Stimulated activated CD4-positive, alpha-beta T cell treated with anti-CD3 and anti-CD28 coated beads, TNF-alpha, amount 100 ng/mL, for 48 hours (primary cell): ENCODE measurements around the gene KCNK4.
A peak's percentile ranks its signal among the peaks of the same experiment; 100 is the strongest.

Experiments used
- DNase-seq, 3 donors: peaks; one replicate each; pipeline ENCODE4 v3.0.0-alpha.2; 2020; ENCODE audit warnings: low read depth in 3 of 3

KCNK4 gene

DNA sequence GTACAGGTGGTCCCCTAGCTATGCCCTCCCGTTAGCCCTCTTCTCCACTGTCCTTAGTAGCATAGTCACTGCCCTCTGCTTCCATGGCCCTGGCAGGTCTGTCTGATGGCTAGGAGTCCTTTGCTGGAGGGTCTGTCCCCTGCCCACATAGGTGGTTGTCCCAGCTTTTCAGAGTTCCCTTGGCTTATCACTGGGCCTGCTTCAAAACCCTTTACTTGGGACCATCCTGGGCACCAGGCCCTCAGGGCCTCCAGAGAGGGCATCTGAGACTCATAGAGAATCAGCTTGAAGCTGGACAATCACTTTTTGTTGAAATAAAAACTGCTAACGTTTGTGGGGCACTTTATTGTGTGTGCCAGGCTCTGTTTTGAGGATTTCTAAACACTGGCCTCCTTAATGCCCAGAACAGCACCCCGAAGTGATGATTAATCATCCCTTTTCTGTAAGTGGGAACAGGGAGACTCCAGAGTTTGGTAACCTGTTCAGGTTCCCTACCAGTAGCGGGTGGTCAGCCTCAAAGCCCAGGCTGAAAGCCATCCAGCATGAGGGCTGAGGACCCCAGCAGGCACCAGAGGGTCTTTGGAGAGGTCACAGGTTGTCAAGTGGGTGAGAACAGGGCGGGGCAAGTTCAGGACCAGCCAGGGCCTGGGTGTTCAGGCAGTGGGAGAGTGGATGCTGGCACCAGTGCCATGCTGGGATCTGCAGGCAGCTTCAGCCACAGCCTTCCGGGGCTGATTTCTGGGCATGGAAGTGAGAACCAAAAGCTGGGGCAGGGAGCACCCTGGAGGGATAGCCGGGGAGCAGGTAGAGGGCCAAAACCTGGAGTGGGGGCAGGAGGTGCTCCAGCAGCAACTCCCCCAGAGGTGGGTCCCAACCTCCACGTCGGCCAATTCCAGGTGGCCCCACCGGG, 495 bp upstream of the KCNK4 start:
- no peak for DNase-seq

- no peak for DNase-seq
Measured at GRCh38 chr11:64291752-64292459, 804 bp downstream of the KCNK4 start.

GRCh38 chr11:64292460-64293254, 1.6 kb downstream of the KCNK4 start:
- DNase-seq: no peak

GRCh38 chr11:64294774-64295173, 3.7 kb downstream of the KCNK4 start:
- DNase-seq: no peak

DNA sequence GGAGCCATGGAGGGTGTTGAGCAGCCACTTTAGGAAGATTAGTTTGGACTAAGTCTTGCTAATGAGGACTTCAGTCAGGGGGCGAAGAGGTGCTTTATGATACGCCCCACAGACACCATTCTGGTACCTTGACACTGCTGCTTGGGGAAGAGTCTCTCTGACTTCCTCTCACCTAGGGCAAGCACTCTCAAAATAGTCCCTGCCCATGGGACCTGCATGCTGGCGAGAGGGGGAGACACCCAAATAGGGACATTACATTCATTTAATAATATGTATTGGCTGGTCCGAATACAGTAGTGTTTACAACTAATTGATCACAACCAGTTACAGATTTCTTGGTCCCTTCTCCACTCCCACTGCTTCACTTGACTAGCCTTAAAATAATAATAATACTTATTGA, 4.7 kb downstream of the KCNK4 start:
- no peak for DNase-seq

DNA sequence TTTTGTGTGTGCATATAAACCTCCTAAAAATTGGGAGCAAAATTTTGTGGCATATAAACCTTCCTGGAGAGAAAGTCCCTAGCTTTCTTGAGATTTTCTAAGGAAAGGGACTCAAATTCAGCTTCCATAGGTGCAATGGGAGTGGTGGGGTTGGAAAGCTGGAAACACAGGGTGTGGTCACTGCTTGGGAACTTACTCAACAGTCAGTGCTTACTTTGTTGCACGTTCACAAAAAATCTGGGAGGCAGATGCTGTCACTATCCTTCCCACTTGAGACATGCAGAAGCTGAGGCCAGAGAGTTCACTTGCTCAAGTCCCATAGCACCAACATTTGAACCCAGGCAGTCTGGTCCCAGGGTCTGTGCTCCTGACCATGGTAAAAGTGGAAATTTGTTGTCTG, 5.1 kb downstream of the KCNK4 start:
- no peak for DNase-seq

DNA sequence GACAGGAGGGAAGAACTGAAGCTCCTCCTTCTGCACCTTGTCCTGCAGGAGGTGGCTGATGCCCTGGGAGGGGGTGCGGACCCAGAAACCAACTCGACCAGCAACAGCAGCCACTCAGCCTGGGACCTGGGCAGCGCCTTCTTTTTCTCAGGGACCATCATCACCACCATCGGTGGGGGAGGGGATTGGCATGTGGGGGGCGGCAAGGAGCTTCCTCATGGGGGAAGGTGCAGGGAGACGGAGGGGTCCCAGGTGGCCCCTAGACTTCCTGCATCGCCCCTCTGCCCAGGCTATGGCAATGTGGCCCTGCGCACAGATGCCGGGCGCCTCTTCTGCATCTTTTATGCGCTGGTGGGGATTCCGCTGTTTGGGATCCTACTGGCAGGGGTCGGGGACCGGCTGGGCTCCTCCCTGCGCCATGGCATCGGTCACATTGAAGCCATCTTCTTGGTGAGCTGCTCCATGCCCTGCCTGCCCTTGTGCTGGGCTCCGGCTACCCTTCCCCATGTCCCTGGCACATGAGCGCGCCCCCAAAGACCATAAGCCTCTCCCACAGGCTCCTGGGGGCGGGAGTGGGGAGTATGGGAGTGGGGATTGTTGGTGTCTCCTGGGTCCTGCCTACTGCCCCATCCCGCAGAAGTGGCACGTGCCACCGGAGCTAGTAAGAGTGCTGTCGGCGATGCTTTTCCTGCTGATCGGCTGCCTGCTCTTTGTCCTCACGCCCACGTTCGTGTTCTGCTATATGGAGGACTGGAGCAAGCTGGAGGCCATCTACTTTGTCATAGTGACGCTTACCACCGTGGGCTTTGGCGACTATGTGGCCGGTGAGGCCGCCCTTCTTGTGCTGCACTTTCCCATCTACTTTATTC, 6.0 kb downstream of the KCNK4 start:
- no peak for DNase-seq

- no peak for DNase-seq
Measured at GRCh38 chr11:64297699-64298358, 6.7 kb downstream of the KCNK4 start.

GRCh38 chr11:64298966-64299846, 8.1 kb downstream of the KCNK4 start:
- DNase-seq: no peak

DNA sequence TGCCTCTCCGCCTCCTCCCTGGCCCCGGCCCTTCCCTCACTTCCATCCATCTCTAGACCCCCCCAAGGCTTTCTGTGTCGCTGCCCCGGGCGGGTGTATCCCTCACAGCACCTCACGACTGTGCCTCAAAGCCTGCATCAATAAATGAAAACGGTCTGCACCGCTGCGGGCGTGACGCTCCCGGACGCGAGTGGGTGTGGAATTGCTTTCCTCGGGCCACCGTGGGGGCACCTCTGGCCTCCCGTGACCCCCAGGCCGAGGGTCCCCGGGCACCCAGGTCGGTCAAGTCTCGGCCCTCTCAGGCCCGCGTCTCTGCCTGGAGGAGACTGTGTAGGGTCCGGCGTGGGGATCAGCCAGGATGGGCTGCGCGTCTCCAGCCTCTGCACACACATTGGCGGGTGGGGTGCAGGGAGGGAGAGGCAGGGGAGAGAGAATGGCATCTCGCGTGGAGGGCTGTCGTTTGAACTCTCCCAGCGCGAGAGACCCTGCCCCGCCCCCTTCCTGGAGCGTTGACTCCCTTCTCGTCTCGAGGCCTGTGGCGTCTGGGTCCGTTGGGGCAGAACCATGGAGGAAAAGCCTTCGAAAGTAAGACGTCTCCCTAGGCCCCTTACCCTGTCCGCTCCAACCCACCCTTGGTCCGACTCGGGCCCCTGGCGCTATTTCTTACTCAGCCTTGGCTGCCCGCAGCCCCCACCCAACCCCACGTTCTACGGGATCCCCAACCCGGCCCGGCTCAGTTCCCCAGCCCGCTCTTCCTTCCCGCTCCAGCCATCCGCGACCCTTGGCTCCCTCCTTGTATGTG, 8.9 kb downstream of the KCNK4 start, which contains the start of gene CATSPERZ:
CATSPERZ (plus strand) TSS at position 512 of the 802 bp plus-strand sequence; CDS start at position 565, 53 bp downstream.
- no peak for DNase-seq

- no peak for DNase-seq
Measured at GRCh38 chr11:64303109-64304031, 12.3 kb downstream of the KCNK4 start.

- no peak for DNase-seq
Measured at GRCh38 chr11:64304032-64304315, 12.9 kb downstream of the KCNK4 start.

- peak; percentile 91 to 98 (median 96) for DNase-seq
Measured at GRCh38 chr11:64304316-64305072, 13.4 kb downstream of the KCNK4 start.

GRCh38 chr11:64305075-64305690, 14.1 kb downstream of the KCNK4 start, which contains the start of gene ESRRA:
Gene ESRRA (plus strand): TSS chr11:64305524. CDS start chr11:64307180, 1,656 bp downstream.
- peak; percentile 99 to 100 (median 100) for DNase-seq

DNA sequence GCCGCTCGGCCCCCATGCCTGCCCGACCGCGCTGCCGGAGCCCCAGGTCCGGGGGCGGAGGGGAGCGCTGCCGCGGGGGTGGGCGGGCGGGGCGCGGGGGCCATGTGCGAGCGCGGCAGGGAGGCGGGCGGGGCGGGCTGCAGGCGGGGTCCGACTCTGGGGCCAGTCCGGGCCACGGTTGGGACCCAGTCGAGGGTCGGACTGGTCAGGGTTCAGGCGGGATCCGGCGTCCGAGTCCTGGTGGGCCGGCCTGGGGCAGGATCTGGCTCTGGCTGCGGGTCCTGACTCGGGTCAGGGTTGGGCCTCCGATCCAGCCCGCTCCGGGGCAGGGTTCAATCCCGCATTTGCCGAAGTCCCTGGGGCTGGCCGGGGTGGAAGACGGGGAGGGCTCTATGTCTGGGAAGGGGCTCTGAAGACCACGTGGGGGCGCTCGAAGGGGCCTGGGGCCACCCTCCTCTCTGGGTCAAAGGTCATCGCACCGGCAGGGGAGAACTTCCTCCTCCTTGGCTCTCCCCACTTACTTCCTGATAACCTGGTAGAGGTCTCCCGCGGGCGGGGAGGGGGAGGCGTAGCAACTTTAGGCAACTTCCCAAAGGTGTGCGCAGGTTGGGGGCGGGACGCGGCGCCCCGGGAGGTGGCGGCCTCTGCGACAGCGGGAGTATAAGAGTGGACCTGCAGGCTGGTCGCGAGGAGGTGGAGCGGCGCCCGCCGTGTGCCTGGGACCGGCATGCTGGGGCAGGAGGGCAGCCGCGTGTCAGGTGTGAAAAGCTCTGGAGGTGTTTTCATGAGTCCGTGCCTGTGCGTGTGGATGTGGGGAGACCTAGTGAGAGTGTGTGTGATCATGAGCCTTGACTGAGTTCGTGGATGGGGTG, 14.8 kb downstream of the KCNK4 start:
- peak in 2 of 3 donors; percentile 45 to 64 for DNase-seq

GRCh38 chr11:64306563-64306875, 15.4 kb downstream of the KCNK4 start:
- DNase-seq: no peak
